GM19240 (cell line): ENCODE measurements around the gene ATXN7L1.

Experiments used
- DNase-seq: peaks from one replicate; pipeline ENCODE4 v3.0.0; 2011; ENCODE audit warnings: low spot score; ENCODE audit not compliant: insufficient read length

ATXN7L1 gene

DNA sequence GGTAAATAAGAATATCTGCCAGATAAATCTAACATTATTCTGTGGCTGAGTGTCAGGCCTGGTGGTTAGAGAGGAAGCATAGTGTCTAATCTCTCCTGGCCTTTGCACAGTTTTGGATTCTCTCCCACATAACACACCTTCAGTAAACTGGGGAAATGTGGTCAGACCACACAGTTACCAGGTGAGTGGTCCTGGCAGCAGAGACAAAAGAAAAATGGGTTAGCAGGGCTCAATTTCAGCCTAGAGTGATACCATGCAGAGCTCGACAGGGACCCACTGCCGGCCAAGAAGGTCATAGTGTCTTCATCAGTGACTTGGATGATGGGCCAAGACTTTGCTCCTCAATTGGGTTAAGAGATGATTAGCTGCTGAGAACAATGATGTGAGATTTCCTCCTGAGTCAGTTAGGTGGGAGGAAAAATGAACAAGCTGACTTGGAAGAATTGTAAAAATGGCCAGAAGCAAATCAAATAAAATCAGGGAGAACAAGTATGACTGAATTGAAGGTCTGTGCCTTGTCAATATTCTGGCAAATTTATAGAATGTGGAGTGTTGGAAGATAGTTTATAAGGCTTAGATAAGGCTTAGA lies 225.9 kb downstream of the ATXN7L1 start:
- no peak for DNase-seq

DNA sequence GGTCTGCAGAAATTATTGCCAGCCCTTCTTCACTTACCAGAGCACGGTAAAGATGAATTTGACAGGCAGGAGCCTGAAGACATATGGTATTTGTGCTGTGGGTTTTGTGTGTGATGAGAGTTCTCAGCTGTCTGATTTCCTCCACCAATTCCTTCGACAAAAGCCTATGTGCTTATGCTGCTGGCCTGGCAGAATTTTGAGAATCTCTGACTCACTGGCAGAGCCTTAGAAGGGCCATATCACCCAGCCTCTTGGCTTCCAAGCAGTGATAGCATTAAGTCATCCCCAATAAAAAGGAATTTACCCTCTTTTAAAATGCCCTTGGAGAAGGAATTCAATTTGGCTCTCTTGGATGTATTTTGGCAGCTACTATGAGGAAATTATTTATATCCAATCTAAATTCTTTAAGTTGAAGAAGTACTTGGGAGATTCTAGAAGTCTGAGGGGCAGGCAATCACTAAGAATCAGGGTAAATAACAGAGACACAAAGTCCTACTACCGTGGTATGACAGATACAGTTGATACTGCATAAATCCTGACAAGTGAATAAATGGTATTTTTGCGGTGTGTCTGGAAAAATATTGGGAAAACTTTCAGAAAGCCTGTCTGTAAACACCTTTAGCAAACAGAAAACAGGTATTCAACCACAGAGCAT lies 226.5 kb downstream of the ATXN7L1 start:
- no peak for DNase-seq

DNA sequence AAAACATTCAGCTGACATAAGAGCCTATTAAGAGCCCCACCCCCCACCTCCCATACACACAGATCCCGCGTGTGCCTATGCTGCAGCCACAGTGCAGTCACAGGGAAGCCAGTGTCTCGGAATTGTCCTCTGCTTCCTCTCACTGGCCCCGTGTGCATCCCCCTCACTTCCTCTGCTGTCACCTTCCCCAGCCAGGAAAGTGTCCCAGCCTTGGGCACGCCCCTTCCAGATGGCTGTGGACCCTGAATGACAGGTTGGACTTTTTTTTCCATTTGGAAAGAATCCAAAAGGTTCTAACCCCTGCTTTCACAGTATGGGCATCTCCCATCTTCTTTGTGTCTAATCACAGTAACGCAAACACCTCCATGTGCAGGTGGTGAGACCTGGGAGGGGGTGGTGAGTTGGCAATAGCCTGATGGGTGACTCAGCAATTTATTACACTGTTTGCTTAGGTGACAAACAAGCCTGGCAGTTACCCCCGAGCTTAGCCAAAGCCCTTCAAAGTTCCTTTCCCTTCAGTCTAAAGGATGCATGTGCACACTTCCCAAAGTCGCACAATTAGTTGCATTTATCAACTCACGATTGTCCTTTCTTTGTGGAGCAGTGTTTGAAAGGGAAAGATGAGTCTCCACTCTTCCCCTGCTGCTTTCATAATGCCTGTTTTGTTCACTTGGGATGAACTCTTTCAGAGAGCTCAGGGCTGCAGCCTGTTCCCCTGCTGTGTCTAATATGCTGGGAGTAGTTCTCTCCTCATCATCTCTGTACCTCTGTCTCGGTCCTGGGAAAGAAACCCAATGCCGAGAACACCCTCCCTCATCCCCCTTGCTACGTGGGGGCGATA lies 227.6 kb downstream of the ATXN7L1 start:
- no peak for DNase-seq

DNA sequence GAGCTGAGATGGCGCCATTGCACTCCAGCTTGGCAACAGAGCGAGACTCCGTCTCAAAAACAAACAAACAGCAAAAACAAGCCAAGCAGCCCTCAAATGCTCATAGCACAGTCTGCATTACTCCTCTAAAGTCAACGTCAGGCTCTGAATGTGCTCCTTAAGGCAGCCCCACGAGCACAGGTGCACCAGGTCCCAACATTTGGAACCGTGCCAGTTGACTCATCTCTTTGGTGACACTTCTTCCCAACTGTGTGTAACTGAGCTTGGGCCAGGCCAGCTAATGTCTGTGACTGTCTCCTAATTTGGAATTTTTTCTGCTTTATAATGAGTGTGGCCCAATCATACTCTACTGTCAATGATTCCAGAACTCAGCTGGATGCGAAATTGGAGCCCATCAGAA lies 228.8 kb downstream of the ATXN7L1 start:
- no peak for DNase-seq

DNA sequence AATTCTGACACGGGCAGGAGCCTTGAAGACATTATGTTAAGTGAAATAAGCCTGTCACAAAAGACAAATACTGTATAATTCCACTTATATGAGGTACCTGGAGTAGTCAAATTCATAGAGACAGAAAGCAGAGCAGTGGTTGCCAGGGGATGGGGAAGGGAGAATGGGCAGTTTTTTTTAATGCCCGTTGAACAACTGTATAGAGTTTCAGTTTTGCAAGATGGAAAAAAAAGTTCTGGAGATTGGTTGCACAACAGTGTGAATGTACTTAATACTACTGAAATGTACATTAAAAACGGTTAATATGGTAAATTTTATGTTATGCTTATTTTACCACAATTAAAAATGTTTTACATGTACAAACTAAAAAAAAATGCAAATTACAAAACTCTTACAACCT lies 231.5 kb downstream of the ATXN7L1 start:
- DNase-seq = no peak

DNA sequence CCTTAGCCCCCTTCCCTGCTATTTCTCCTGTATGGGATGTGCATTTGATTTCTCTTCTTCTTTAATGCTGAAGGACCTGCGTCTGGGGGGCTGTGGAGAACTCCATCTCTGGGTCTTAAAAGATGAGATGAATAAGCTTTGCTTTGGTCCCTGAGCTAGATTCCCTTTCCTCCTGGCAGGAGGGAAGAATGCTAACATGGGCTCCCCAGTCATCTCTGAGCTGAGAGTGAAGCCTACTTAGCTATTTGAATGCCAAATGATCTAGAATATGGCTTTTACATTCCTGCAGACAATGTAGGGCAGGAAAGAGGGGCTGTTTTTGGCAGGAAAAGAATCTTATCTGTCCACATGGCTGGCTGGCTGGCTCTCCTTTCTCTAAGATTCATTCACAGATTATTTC lies 232.5 kb downstream of the ATXN7L1 start:
- no peak for DNase-seq

DNA sequence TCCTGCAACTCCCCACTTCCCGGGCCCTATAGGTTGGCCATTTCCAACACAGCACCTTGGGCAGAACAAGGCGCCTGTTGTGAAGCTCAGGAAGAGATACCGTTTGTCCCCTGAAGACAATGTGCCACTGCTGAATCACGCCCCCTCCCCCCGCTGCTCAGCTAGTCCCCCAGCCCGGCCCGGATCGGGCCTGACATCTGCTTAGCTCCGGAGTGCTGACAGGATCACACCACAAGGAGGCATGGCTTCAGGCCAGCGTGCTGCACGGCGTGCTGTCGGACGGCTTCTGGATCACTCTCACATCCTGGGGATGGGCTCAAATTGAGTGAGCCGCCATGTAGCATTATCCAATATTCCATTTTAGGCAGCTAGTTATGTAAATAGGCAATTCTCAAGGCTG lies 233.0 kb downstream of the ATXN7L1 start:
- no peak for DNase-seq

DNA sequence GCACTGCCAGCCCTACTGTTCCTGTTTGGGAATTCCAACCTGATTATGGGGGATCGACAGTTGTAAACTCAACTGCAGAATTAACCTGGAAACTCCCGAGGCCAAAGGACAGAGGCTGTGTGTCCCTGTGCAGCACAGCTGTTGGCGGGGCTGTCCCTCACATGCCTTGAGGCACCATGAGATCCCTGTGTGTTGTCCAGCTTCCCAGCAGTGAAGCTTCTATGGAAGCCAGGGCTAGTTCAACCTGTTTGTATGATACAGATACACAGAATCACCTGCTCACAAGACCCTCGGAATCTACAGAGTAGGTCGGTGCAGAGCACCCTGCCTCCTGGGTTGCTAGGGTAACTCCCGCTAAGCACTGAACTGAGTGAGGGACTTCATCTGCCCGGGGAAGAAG lies 234.1 kb downstream of the ATXN7L1 start:
- no peak for DNase-seq

DNA sequence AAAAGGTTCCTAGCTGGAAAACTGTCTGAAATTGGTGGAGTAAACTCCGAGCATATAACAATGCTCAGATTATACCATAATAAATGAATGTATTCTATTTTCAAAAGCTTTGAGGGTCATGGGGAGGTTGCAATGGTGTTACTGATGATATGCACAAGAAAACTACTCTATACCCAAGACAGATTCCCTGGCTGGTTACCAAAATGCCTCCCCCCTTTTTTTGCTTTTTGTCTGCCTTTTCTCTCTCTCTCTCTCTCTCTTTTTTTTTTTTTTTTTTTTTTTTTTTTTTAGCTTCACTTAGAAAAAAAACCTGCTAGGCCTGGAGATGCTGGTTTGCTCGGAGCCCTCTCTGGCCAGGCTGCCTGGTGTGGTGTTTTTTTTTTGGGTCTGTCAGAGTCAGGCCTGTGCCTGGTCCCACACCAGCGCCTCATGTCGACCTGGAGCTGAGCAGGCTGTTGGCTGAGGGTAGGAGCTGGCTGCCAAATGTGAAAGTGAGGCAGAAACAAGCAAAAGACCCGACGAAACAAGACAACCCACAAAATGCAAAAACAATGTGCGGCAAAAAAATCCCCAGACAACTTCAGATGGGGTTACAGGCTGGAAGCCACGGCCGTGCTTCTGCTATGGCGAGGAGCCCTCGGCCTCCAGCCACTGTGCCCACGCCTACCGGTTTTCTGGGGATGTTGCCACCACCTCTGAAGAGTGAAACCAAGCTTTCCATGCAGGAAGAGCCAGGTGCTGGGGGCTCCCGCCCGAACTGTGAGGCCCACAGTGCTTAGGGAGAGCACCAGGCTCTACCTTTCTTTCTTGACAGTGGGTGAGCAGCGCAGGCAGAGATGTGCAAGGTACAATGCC lies 235.2 kb downstream of the ATXN7L1 start:
- DNase-seq = no peak

DNA sequence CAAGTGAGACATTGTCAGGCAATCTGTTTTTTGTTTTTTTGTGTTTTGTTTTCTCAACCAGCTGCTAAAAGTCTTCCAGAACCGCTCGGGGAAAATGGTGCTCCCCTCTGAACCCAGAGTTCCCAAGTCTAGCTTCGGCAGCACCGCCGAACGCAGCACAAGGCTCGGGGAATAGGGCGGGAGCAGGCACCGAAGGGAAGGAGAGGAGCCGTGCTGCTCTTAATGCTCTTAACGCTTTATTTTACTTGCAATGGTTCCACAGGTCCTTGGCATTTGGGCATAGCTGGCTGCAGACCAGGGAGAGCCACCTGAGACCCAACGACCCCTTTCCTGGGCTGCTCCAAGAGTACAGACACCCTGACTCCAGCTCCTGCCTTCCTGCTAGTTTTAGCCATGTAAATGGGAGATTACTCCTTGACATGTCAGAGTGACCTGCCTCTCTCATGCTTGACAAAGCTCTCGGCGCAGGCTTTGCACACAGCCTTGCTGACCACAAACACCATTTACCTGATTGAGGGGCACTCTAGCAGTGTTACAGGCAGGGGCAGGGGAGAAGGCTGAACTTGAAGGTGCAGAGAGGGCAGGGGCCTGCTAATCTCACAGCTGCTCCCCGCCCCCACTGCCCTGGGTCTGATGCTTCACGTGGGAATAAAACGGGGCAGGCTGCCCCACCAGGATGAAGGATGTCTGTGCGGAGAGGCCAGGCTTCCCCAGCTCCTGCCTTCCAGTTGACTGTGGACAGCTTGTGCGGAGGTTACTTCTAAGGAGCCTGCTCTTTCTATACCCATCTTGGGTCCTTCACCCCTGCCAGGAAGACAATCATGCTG lies 236.5 kb downstream of the ATXN7L1 start:
- DNase-seq = no peak

DNA sequence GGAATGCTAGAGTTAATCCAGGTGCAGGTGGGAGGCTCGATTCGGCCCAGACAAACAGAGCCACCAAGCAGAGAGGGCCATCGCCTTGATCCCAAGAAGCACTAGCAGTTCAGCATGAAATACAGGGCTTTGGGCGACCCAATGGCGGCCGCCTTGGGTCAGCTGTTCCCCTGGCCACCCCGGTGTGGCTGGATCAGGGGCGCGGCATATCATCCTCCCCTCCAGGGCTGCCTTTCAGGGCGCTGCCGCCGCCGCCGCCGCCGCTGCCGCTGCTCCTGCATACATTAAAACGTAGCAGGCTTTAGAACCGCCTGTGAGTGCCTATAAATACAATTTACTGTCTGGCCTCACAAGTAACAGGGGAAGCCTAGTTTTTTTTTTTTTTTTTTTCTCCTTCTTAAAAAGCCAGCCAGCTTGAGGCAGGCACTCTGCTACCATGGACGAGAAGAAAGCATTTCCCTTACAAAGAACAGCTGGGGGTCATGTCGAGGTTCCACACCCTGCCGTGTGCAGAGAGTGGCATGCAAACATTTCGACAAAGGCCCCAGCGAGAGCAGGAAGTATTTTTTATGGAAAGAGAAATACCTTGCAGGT lies 237.4 kb downstream of the ATXN7L1 start:
- no peak for DNase-seq

DNA sequence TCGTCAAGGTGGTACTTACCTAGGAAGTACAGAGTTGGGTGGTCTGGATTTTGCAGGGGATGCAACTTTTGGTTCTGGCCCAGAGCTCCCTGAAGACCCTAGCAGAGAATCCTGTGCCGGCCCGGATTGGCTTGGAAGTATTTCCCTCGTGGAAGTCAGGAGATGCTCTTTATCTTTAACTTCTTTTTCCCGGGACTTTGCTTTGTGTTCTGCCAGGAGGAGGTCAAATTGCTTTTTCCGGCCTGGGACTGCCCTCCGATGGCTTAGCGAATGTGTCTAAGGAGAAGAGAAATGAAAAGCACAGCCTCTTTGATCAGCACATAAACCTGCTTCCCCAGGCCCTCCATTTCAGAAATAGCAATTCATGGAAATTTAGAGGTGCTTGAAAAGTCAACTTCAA lies 238.1 kb downstream of the ATXN7L1 start:
- DNase-seq = no peak

DNA sequence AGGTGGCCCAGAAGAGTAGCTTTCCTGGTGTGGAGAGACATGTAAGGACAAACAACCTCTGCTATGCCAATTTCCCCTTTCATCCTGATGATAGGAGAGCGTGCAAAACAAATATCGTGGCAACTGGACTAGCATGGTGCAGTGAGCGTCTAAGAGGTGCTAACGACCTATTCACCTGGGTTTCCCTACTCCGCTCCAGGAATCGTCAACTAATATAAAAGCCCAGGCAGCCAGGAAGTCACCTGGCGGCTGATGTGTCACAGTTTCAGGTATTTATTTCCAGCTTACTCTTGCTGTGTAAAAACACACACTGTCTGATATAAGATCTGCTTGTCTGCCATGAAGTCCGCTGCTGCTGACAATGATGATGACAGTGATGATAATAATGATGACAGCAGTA lies 238.6 kb downstream of the ATXN7L1 start:
- DNase-seq = no peak

DNA sequence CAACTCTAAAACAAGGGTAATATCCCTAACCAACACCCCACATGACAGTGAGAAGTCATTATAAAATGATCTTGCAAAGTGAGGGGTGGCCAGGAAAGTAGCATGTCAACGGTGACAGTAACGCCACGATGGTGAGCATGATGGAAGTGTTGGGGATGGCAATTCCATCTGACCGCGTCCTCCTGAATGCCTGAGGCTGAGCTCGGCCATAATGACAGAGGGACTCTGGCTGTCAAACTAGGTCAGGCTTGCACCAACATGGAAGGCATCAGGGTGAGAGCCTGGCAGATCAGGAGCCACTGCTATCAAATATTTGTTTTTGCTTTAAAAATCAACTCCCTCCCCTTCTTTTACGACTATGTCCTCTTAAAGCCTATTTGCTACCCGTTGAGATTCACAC lies 239.4 kb downstream of the ATXN7L1 start:
- DNase-seq = no peak

DNA sequence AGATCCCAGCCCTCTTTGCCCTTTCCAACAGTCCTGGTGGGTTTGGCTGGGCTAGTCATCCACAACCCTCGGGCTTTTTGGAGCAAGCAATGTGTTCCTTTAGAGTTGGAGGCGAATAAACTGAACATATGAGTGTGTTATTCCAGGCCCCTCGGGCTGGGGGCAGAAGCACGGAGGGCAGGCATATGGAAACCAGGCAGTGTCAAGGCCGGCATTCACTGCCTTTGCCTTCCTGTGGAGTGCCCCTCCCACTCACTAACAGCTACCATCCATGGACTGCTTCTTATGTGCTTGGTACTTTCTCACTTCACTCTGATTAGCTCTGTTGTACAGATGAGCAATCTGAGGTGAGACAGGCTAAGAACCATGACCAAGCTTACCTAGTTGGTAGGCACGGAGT lies 241.2 kb downstream of the ATXN7L1 start:
- no peak for DNase-seq

DNA sequence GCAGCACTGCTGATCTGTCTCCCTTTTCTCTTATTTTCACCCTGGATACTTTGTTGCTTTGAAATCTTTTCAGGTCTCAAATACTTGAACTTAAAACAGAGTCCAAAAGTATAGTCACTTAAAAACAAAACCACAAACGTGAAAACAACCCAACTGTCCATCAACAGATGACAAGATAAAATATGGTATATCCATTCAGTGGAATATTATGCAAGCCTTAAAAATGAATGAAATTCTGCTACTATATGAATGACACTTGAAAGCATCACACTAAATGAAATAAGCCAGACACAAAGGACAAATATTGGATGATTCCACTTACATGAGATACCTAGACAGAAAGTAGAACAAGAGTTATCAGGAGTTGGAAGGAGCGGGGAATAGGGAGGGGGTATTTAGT lies 250.4 kb downstream of the ATXN7L1 start:
- DNase-seq = no peak

DNA sequence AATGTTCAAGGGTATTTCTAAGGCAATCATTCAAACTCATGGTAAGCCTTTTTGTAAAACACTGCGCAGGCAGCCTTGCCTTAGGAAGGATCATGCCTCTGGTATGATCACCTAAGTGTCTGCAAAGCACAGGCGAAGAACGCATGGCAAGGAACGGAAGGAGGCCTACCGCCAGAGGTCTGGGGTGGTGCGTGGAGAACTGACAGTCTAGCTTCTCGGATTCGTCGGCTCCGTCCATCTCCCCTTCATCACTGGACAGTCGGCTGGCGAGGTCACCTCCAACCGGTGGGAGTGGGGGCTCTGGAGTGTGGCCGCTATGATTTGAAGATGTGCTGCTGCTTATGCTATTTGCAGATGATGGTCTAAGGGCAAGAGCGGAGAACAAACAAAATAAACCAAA lies 252.5 kb downstream of the ATXN7L1 start:
- DNase-seq = no peak

DNA sequence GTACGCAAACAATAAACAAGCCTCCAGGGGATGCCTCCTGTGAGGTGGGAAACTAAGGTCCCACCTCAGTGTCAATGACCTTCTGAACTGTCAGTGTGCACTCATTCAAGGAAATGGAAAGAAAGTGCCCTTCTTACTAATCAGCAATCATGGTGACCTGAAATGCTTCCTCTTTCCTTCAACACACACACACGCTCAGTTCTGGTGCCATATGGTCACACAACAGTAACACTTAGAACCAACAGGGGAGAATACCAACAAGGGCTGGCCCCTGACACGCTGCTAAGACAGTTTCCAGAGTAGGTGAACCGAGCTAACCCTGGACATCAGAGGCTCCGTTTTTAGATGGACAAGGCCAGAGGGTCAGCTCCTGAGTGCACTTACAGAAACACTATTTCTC lies 253.0 kb downstream of the ATXN7L1 start:
- no peak for DNase-seq

DNA sequence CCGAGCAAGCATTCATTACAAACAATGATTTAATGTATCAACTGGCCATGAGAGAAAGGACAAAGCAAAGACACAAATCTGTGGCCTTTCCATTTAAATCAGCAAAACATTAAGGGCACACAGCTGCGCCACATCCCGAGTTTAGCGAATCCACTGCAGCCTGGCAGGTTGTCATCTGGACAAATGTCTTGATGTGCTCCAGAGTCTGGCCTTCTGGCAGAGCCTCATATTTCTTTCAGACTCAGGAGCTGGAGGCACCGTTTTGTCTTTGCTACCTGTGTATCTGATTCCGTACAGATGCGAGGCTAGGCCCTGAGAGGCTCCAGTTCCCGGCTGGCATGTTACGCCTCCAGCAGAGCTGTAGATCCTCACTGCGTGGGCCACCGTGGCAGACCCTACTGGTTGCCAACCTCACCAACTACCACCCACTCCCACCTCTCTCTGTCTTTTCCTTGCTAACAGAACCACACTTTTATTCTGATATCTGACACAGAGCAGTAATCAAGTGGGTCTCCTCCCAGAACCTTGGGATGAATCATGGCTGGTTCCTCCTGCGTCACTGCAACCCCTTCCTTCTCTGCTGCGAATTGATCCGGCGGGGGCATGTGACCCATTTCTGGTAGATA lies 254.2 kb downstream of the ATXN7L1 start:
- no peak for DNase-seq

DNA sequence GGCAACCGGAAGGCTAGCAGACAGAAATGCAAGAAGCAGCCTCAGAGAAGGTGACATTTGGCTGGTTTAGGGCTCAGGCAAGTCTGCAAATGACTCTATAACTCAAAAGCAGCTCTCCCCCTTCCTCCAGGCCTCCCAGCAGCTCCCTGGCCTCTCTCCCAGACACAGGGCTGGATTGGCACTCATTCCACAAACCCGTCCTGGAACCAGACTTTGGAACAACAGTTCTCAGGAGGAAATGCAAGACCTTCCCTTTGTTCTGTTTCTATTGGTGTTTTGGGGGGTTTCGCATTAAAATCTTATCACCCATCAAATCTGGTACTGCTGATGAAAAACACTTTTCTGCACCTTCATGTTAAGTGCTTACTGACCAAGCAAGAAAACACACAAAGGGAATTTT lies 254.8 kb downstream of the ATXN7L1 start:
- DNase-seq = no peak
